ENCODE data around the gene TEX10. TPM values are rescaled to one million over a fixed set of nuclear protein-coding genes. Genes with fewer than 3 reads are reported as not detected.

Gene TEX10
- 10 to 100 TPM in 1 of 2 donors, 1 to 10 TPM in 1; 9.6 to 18.0 TPM for total RNA-seq

DNA sequence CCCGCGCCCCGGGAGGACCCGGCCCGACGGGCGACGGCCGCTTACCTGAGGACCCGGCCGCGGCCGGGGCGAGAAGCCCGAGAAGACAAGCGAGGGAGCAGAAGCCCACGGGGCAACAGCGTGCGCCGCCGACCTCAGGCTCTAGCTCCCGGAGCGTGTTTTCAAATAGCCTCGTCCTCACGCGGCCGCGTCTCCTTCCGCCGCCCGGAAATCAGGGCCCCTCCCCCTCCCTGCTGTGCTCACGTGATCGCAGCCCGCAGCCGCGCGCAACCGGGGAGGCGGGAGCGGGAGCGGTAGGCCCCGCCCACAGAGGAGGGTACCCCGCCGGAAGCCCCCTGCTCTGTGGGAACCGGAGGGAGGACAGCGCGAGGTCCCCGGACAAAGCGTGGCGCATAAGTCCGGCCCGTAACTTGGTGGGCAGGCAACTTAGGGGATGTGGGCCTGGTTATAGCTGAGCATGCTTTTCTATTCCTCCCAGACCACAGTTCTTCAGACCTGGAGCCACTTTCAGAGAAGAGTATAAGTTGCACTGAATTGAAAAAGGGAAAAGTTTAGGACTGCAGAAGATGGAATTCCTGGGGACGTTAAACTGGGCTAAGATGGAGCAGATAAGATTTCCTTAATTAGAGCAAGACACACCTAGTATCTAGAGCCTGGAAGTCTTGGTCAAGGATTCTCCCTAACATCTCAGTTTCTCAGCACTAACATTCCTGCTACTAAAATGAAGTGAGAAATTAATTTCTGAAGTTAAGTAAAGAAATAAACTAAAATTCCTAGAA, at the start of gene TEX10:
TSS of gene TEX10 (minus strand) at position 216 of the 779 bp plus-strand sequence. CDS start 3,579 bp downstream, outside the sequence.
- no peaks in the 10 kb centered on the region for H3K36me3 ChIP-seq
- DNase-seq (ENCODE audit: low spot score) (peak; percentile 61), ATAC-seq (ENCODE audit: insufficient number of reproducible peaks, low FRiP score, low read depth) (peak; percentile 82)
- no peaks in the 10 kb centered on the region for H3K27me3 ChIP-seq (replicated peaks; ENCODE audit: insufficient read depth)
- TF ChIP-seq, protein P1, sequence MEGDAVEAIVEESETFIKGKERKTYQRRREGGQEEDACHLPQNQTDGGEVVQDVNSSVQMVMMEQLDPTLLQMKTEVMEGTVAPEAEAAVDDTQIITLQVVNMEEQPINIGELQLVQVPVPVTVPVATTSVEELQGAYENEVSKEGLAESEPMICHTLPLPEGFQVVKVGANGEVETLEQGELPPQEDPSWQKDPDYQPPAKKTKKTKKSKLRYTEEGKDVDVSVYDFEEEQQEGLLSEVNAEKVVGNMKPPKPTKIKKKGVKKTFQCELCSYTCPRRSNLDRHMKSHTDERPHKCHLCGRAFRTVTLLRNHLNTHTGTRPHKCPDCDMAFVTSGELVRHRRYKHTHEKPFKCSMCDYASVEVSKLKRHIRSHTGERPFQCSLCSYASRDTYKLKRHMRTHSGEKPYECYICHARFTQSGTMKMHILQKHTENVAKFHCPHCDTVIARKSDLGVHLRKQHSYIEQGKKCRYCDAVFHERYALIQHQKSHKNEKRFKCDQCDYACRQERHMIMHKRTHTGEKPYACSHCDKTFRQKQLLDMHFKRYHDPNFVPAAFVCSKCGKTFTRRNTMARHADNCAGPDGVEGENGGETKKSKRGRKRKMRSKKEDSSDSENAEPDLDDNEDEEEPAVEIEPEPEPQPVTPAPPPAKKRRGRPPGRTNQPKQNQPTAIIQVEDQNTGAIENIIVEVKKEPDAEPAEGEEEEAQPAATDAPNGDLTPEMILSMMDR (IDR thresholded peaks at IDR 0.05): no peak
- no peaks in the 10 kb centered on the region for H3K9me3 ChIP-seq
- H3K4me3 ChIP-seq: peak within 1 kb of the TSS; percentile 98
- H3K4me1 ChIP-seq (ENCODE audit: control insufficient read depth in 1 of 2, low read depth in 2 of 2): peaks cover 8 to 15% of the 10 kb centered on the region in 2 donors
- peak within 1 kb of the TSS; percentile 73 to 78 for H3K27ac ChIP-seq

DNA sequence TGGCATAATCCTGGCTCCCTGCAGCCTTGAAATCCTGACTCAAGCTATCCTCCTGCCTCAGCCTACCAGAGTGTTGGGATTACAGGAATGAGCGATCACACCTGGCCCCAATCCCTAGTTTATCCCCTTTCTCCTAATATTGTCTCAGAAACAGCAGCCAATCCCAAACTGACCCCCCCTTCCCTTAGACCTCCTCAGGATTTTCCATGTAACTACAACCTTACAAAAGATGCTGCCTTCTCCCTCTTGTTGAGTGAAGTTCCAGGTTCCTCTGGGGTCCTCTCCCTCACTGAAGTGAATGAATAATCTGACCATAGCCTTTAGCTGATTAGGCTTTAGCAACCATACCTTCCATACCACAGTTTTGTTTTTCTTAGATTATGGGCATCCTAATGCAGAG, 48.3 kb upstream of the TEX10 start:
- Histone ChIP-seq H3K27ac (no peak overlapping the region), H3K36me3 (no peaks in the 10 kb centered on the region), H3K4me3 (no peak overlapping the region), H3K4me1 (ENCODE audit: control insufficient read depth in 1 of 2, low read depth in 2 of 2) (no peaks in the 10 kb centered on the region), H3K9me3 (no peaks in the 10 kb centered on the region), H3K27me3 (replicated peaks; ENCODE audit: insufficient read depth) (no peaks in the 10 kb centered on the region)
- ATAC-seq (ENCODE audit: insufficient number of reproducible peaks, low FRiP score, low read depth) (no peak), DNase-seq (ENCODE audit: low spot score) (no peak)
- TF ChIP-seq, protein P1 (IDR thresholded peaks at IDR 0.05): no peak

DNA sequence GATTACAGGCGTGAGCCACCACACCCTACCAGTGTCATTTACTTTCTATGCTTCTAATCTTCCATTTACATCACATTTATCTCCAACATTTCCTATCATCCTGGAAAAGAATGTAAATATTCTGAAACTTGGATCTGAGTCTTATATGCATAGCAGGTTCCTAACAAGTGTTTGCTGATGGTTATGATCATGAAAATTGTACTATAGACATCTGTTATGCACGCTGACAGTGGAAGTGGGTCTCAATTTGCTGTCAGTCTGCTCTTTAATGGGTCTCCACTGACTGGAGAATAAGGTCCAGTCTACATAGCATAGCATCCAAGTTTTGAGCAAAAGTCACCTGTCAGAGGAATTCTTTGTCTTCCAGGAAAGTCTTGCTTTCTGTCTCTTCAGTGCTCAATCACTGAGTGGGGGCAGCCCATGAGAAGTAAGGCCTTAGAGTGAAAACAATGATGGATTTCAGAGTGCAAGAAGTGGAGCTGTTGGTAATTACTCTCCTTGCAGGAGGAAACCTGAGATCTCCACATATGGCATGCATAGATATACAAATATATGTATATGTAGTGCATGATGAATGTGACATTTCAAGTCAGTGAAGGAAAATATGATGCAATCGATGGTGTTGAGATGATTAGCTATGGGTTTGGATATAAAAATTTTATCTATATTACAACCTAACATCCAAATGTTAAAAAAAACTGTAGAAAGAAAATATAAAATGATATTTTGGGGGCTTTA, 45.0 kb upstream of the TEX10 start:
- TF ChIP-seq, protein P1 (IDR thresholded peaks at IDR 0.05): no peak
- ATAC-seq (ENCODE audit: insufficient number of reproducible peaks, low FRiP score, low read depth) (no peak), DNase-seq (ENCODE audit: low spot score) (no peak)
- Histone ChIP-seq H3K9me3 (no peaks in the 10 kb centered on the region), H3K36me3 (no peaks in the 10 kb centered on the region), H3K4me1 (ENCODE audit: control insufficient read depth in 1 of 2, low read depth in 2 of 2) (no peaks in the 10 kb centered on the region), H3K27ac (no peak overlapping the region), H3K4me3 (no peak overlapping the region), H3K27me3 (replicated peaks; ENCODE audit: insufficient read depth) (no peaks in the 10 kb centered on the region)

DNA sequence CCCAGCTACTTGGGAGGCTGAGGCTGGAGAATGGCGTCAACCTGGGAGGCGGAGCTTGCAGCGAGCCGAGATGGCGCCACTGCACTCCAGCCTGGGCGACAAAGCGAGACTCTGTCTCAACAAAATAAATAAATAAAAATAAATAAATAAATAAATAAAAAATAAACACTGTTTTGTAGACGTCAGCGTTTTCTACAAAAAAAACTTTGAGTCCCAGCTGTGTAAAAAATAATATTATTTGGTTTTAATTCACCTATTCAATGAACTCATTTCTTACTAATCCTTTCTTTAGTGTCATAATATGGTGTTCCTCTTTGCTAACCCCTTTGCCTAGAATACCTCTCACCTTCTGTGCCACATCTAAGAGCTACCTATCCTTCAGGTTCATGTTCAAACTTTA, 44.0 kb upstream of the TEX10 start:
- no peaks in the 10 kb centered on the region for H3K9me3 ChIP-seq
- H3K4me1 ChIP-seq (ENCODE audit: control insufficient read depth in 1 of 2, low read depth in 2 of 2): no peaks in the 10 kb centered on the region
- no peaks in the 10 kb centered on the region for H3K36me3 ChIP-seq
- H3K27me3 ChIP-seq (replicated peaks; ENCODE audit: insufficient read depth): no peaks in the 10 kb centered on the region
- ATAC-seq (ENCODE audit: insufficient number of reproducible peaks, low FRiP score, low read depth) (no peak), DNase-seq (ENCODE audit: low spot score) (no peak)
- TF ChIP-seq, protein P1 (IDR thresholded peaks at IDR 0.05): no peak
- no peak overlapping the region for H3K27ac ChIP-seq
- no peak overlapping the region for H3K4me3 ChIP-seq

DNA sequence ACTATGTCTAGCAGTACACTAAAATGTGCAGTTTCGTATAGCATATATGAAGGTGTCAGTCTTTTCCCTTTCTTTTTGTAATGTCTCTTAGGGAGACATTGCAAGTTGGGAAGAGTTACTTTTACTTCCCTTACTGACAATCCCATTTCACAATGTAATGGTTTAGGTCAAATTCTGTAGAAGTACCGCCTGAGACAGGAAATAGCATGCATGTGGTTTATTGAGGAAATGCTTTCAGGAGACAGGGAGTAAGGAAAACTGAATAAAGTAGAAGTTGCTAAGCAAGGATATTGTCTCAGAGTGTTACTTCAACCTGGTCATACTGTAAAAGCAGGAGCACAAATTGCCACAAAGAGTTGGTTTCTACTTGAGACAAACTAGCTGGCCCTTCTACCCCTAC, 42.1 kb upstream of the TEX10 start:
- Histone ChIP-seq H3K36me3 (no peaks in the 10 kb centered on the region), H3K4me3 (no peak overlapping the region), H3K27me3 (replicated peaks; ENCODE audit: insufficient read depth) (no peaks in the 10 kb centered on the region), H3K4me1 (ENCODE audit: control insufficient read depth in 1 of 2, low read depth in 2 of 2) (no peaks in the 10 kb centered on the region), H3K9me3 (no peaks in the 10 kb centered on the region), H3K27ac (no peak overlapping the region)
- TF ChIP-seq, protein P1 (IDR thresholded peaks at IDR 0.05): no peak
- DNase-seq (ENCODE audit: low spot score): no peak
- ATAC-seq (ENCODE audit: insufficient number of reproducible peaks, low FRiP score, low read depth): no peak
